Activated CD4-positive, alpha-beta T cell treated with anti-CD3 and anti-CD28 coated beads for 36 hours (primary cell): ENCODE results near the gene PADI2. TPM values are rescaled to one million over a fixed set of nuclear protein-coding genes. Genes with fewer than 3 reads are reported as not detected.

Experiments
- ATAC-seq: fragments of 200-7000 bp; cut with Tn5 transposase; one replicate; pipeline ENCODE4 v1.10.0; 2021; ENCODE audit warnings: mild to moderate bottlenecking, moderate library complexity
- CTCF ChIA-PET: fragments of 350-600 bp; sonication (Branson Sonifier 250); formaldehyde crosslinking; loops from one replicate; lab custom pipeline; 2021; ENCODE audit warnings: antibody characterized with exemption; lab: Charles Lee
- POLR2A ChIA-PET: fragments of 350-600 bp; sonication (Branson Sonifier 250); formaldehyde crosslinking; loops from one replicate; lab custom pipeline; 2021; ENCODE audit warnings: antibody characterized with exemption, inconsistent platforms; lab: Charles Lee
- DNase-seq: peaks from one replicate; pipeline ENCODE4 v3.0.0-alpha.2; 2020
- H3K27ac Mint-ChIP-seq: one replicate; pipeline ENCODE4 v1.8.0; 2021; ENCODE audit warnings: mixed read lengths
- H3K27me3 Mint-ChIP-seq: one replicate; pipeline ENCODE4 v1.8.0; 2021; ENCODE audit warnings: mixed read lengths
- H3K36me3 Mint-ChIP-seq: one replicate; pipeline ENCODE4 v1.8.0; 2021; ENCODE audit warnings: low read depth, mixed read lengths
- H3K4me1 Mint-ChIP-seq: one replicate; pipeline ENCODE4 v1.8.0; 2021; ENCODE audit warnings: mixed read lengths
- H3K4me3 Mint-ChIP-seq: one replicate; pipeline ENCODE4 v1.8.0; 2021; ENCODE audit warnings: mild to moderate bottlenecking, moderate library complexity, mixed read lengths
- H3K9me3 Mint-ChIP-seq: one replicate; pipeline ENCODE4 v1.8.0; 2021; ENCODE audit warnings: low read depth, mixed read lengths
- intact Hi-C, 2 experiments: fragments of 100-400 bp; cut with DNase I in 1 of 2; cut with micrococcal nuclease in 1 of 2; formaldehyde crosslinking; loops; one replicate each; pipeline versions ENCODE4 v1.14.2 to v1.15.1; 2022 to 2024; cut with DNase I, micrococcal nuclease
- total RNA-seq, 2 experiments: library from RNA; stranded (reverse); gene quantifications; one replicate each; pipeline ENCODE4 v1.2.3, GENCODE V29; 2021

PADI2 gene
- total RNA-seq, 2 experiments from 2014 or later, result 0.05 TPM; not detected in 1

GRCh38 chr1:17136936-17137335 is 17.7 kb upstream of the PADI2 start:
- H3K27ac Mint-ChIP-seq, result no peak overlapping the region
- H3K9me3 Mint-ChIP-seq, result no peaks in the 10 kb centered on the region
- ATAC-seq (no peak), DNase-seq (no peak)
- H3K36me3 Mint-ChIP-seq, result no peaks in the 10 kb centered on the region
- no peak overlapping the region for H3K4me3 Mint-ChIP-seq
- POLR2A ChIA-PET, result no interaction called here
- intact Hi-C loops, result no loop called here
- CTCF ChIA-PET, result interaction anchor here (0.6 to 2.0 kb wide), 2 partner anchors 11 to 176 kb away, joined by 3 to 7 read pairs; no protein-coding TSS in a partner anchor
- H3K4me1 Mint-ChIP-seq, result no peaks in the 10 kb centered on the region
- peaks cover 2% of the 10 kb centered on the region for H3K27me3 Mint-ChIP-seq

- H3K27ac Mint-ChIP-seq, result no peak overlapping the region
- no peak overlapping the region for H3K4me3 Mint-ChIP-seq
- DNase-seq (no peak), ATAC-seq (no peak)
- H3K4me1 Mint-ChIP-seq, result no peaks in the 10 kb centered on the region
- POLR2A ChIA-PET, result no interaction called here
- peaks cover 2% of the 10 kb centered on the region for H3K27me3 Mint-ChIP-seq
- H3K36me3 Mint-ChIP-seq, result no peaks in the 10 kb centered on the region
- no peaks in the 10 kb centered on the region for H3K9me3 Mint-ChIP-seq
- intact Hi-C loops, result no loop called here
- CTCF ChIA-PET, result interaction anchor here (0.6 kb wide), 1 partner anchor 175 kb away, joined by 3 read pairs; no protein-coding TSS in a partner anchor
Measured at GRCh38 chr1:17136145-17136544, 16.9 kb upstream of the PADI2 start.

GRCh38 chr1:17135530-17135929 is 16.3 kb upstream of the PADI2 start:
- H3K9me3 Mint-ChIP-seq, result no peaks in the 10 kb centered on the region
- intact Hi-C loops, result no loop called here
- DNase-seq, result no peak
- H3K4me3 Mint-ChIP-seq, result no peak overlapping the region
- no peak for ATAC-seq
- peaks cover 2% of the 10 kb centered on the region for H3K27me3 Mint-ChIP-seq
- no peak overlapping the region for H3K27ac Mint-ChIP-seq
- H3K36me3 Mint-ChIP-seq, result no peaks in the 10 kb centered on the region
- ChIA-PET CTCF (no interaction called here), POLR2A (no interaction called here)
- no peaks in the 10 kb centered on the region for H3K4me1 Mint-ChIP-seq

- no peak overlapping the region for H3K4me3 Mint-ChIP-seq
- intact Hi-C loops, result no loop called here
- no peak for ATAC-seq
- H3K9me3 Mint-ChIP-seq, result no peaks in the 10 kb centered on the region
- no peaks in the 10 kb centered on the region for H3K36me3 Mint-ChIP-seq
- CTCF ChIA-PET, result no interaction called here
- peaks cover 2% of the 10 kb centered on the region for H3K27me3 Mint-ChIP-seq
- H3K27ac Mint-ChIP-seq, result no peak overlapping the region
- H3K4me1 Mint-ChIP-seq, result no peaks in the 10 kb centered on the region
- no peak for DNase-seq
- POLR2A ChIA-PET, result no interaction called here
Measured at GRCh38 chr1:17134724-17135123, 15.5 kb upstream of the PADI2 start.

GRCh38 chr1:17134034-17134433 is 14.8 kb upstream of the PADI2 start:
- Mint-ChIP-seq H3K4me3 (no peak overlapping the region), H3K4me1 (no peaks in the 10 kb centered on the region)
- intact Hi-C loops, result no loop called here

GRCh38 chr1:17130138-17130635 is 10.9 kb upstream of the PADI2 start:
- no peaks in the 10 kb centered on the region for H3K4me1 Mint-ChIP-seq
- ATAC-seq (no peak), DNase-seq (no peak)
- peaks cover 6% of the 10 kb centered on the region for H3K27me3 Mint-ChIP-seq
- CTCF ChIA-PET, result interaction anchor here (0.6 to 1.8 kb wide), 6 partner anchors 10 to 270 kb away, joined by 3 to 10 read pairs (median 4); partner anchors contain the start of gene PADI2
- no peaks in the 10 kb centered on the region for H3K36me3 Mint-ChIP-seq
- no peak overlapping the region for H3K27ac Mint-ChIP-seq
- POLR2A ChIA-PET, result no interaction called here
- no peaks in the 10 kb centered on the region for H3K9me3 Mint-ChIP-seq
- intact Hi-C loops, result no loop called here
- H3K4me3 Mint-ChIP-seq, result no peak overlapping the region

More at GRCh38 chr1:17134034-17134433, 14.8 kb upstream of the PADI2 start:
- H3K9me3 Mint-ChIP-seq, result no peaks in the 10 kb centered on the region
- no peak for ATAC-seq
- DNase-seq, result no peak
- CTCF ChIA-PET, result no interaction called here
- POLR2A ChIA-PET, result no interaction called here
- H3K27ac Mint-ChIP-seq, result no peak overlapping the region
- H3K27me3 Mint-ChIP-seq, result peaks cover 2% of the 10 kb centered on the region
- H3K36me3 Mint-ChIP-seq, result no peaks in the 10 kb centered on the region

- H3K9me3 Mint-ChIP-seq, result no peaks in the 10 kb centered on the region
- CTCF ChIA-PET, result interaction anchor here (0.9 to 5.5 kb wide), 3 partner anchors 10 to 209 kb away, joined by 3 to 103 read pairs (median 4); no protein-coding TSS in a partner anchor
- no peaks in the 10 kb centered on the region for H3K36me3 Mint-ChIP-seq
- H3K27me3 Mint-ChIP-seq, result peaks cover 6% of the 10 kb centered on the region
- intact Hi-C loops, result loop anchor here in 1 of 2 experiments (5.0 kb wide), 1 partner anchor 209 kb away; no protein-coding TSS in a partner anchor
- ATAC-seq, result no peak
- no peak overlapping the region for H3K27ac Mint-ChIP-seq
- POLR2A ChIA-PET, result no interaction called here
- no peak overlapping the region for H3K4me3 Mint-ChIP-seq
- DNase-seq, result no peak
- H3K4me1 Mint-ChIP-seq, result no peaks in the 10 kb centered on the region
Measured at GRCh38 chr1:17128361-17128760, 9.1 kb upstream of the PADI2 start.

GRCh38 chr1:17125756-17126237 is 6.5 kb upstream of the PADI2 start:
- H3K9me3 Mint-ChIP-seq, result no peaks in the 10 kb centered on the region
- CTCF ChIA-PET, result interaction anchor here (0.7 to 5.5 kb wide), 12 partner anchors 12 to 973 kb away, joined by 3 to 103 read pairs (median 4); no protein-coding TSS in a partner anchor
- no peaks in the 10 kb centered on the region for H3K4me1 Mint-ChIP-seq
- POLR2A ChIA-PET, result no interaction called here
- no peaks in the 10 kb centered on the region for H3K36me3 Mint-ChIP-seq
- intact Hi-C loops, result loop anchor here (1.0 to 5.0 kb wide), 4 partner anchors 112 to 212 kb away; no protein-coding TSS in a partner anchor
- DNase-seq (peak; percentile 91), ATAC-seq (peak; percentile 93)
- no peak overlapping the region for H3K4me3 Mint-ChIP-seq
- no peak overlapping the region for H3K27ac Mint-ChIP-seq
- peaks cover 4% of the 10 kb centered on the region for H3K27me3 Mint-ChIP-seq

- Mint-ChIP-seq H3K27me3 (peaks cover 14% of the 10 kb centered on the region), H3K27ac (no peak overlapping the region), H3K36me3 (no peaks in the 10 kb centered on the region), H3K4me3 (no peak overlapping the region), H3K4me1 (peaks cover 7% of the 10 kb centered on the region), H3K9me3 (no peaks in the 10 kb centered on the region)
- CTCF ChIA-PET, result interaction anchor here (3.5 to 5.5 kb wide), 2 partner anchors 113 to 114 kb away, joined by 25 to 103 read pairs; no protein-coding TSS in a partner anchor
- intact Hi-C loops, result no loop called here
- ATAC-seq, result no peak
- POLR2A ChIA-PET, result no interaction called here
- DNase-seq, result no peak
Measured at GRCh38 chr1:17123196-17124045, 4.2 kb upstream of the PADI2 start.

- intact Hi-C loops, result no loop called here
- ATAC-seq (no peak), DNase-seq (no peak)
- POLR2A ChIA-PET, result no interaction called here
- Mint-ChIP-seq H3K36me3 (no peaks in the 10 kb centered on the region), H3K9me3 (no peaks in the 10 kb centered on the region), H3K27ac (no peak overlapping the region), H3K27me3 (peaks cover 21% of the 10 kb centered on the region), H3K4me1 (peaks cover 7% of the 10 kb centered on the region), H3K4me3 (no peak overlapping the region)
- CTCF ChIA-PET, result interaction anchor here (0.8 to 3.5 kb wide), 2 partner anchors 90 to 115 kb away, joined by 3 to 25 read pairs; no protein-coding TSS in a partner anchor
Measured at GRCh38 chr1:17122521-17123164, 3.4 kb upstream of the PADI2 start.

GRCh38 chr1:17121881-17122280 is 2.6 kb upstream of the PADI2 start:
- ChIA-PET CTCF (interaction anchor here (0.5 to 3.5 kb wide), 4 partner anchors 102 to 215 kb away, joined by 3 to 25 read pairs (median 4); no protein-coding TSS in a partner anchor), POLR2A (no interaction called here)
- Mint-ChIP-seq H3K4me3 (no peak overlapping the region), H3K27ac (no peak overlapping the region), H3K4me1 (peaks cover 7% of the 10 kb centered on the region), H3K9me3 (no peaks in the 10 kb centered on the region), H3K36me3 (no peaks in the 10 kb centered on the region), H3K27me3 (peaks cover 25% of the 10 kb centered on the region)
- intact Hi-C loops, result no loop called here
- DNase-seq (no peak), ATAC-seq (no peak)
